ENCODE data around the gene OR1E1.
"Not testable (repeated sequence)": the region's sequence is repeated elsewhere in the genome, so short reads cannot be mapped to it uniquely, and the experiment has no call there.

OR1E1 gene

DNA sequence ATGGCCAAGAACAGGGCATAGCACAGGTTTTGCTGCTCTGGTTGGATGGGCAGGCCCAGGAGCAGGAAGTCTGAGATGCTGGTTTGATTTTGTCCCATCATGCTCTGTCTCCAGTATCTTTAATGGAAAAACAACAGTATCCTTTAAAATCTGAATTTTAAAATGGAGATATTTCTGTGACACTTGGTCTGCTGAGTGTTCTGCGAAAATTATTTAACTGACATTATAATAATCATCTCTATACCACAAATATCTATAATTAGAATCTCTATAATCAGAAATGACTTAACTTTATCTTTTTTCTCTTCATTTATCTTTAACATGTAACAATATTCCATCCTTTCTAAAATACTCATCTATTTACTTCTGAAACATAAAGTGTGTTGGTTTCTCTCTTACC lies at the start of gene OR1E1:
OR1E1 (minus strand) TSS at position 101 of the 400 bp plus-strand sequence; CDS start at position 101, 0 bp downstream.
- DNase-seq (ENCODE audit: low spot score) = no peak

GRCh38 chr17:3447625-3448024 lies 49.4 kb upstream of the OR1E1 start:
- no peak for DNase-seq (ENCODE audit: low spot score)

DNA sequence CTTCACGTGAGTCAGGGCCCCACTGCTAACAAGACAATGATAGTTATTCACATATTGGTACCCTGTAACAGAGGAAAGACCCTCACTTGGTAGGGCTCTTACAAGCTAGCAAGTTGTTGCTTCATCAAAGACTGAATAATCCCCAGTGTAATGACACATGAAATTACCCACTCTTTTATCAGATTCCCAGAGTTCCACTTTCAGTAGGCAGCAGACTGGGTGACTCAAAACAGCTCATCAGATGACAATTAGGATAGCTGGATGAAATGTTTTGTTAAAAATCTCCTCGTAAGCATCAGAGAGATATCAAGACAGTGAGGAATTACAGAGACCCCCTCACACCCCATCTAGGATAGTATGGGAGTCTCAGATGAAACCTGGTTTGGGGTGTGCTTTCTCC lies 42.2 kb upstream of the OR1E1 start:
- no peak for DNase-seq (ENCODE audit: low spot score)

- DNase-seq (ENCODE audit: low spot score) = no peak
These were observed 40.2 kb upstream of the OR1E1 start for GRCh38 chr17:3438368-3438767.

DNA sequence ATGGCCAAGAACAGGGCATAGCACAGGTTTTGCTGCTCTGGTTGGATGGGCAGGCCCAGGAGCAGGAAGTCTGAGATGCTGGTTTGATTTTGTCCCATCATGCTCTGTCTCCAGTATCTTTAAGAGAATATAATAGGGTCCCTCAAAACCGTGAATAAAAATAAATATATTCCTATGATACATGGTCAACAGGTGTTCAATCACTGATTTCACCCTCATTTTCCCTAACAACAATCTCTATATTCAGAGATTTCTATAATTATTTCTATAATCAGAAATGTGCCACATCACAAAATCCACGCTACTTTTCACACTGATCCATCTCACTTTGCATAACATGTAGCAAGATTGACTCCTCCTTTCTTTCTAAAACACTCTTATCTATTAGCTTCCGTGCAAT lies 35.5 kb upstream of the OR1E1 start, which contains the start of gene OR1E2:
OR1E2 (minus strand) TSS at position 101 of the 400 bp plus-strand sequence; CDS start at position 101, 0 bp downstream.
- DNase-seq (ENCODE audit: low spot score) = no peak

GRCh38 chr17:3433215-3433614 lies 35.0 kb upstream of the OR1E1 start:
- not testable (repeated sequence) for DNase-seq (ENCODE audit: low spot score)

GRCh38 chr17:3418222-3418621 lies 20.0 kb upstream of the OR1E1 start:
- no peak for DNase-seq (ENCODE audit: low spot score)

- DNase-seq (ENCODE audit: low spot score) = no peak
These were observed 17.4 kb upstream of the OR1E1 start for GRCh38 chr17:3415610-3416009.

DNA sequence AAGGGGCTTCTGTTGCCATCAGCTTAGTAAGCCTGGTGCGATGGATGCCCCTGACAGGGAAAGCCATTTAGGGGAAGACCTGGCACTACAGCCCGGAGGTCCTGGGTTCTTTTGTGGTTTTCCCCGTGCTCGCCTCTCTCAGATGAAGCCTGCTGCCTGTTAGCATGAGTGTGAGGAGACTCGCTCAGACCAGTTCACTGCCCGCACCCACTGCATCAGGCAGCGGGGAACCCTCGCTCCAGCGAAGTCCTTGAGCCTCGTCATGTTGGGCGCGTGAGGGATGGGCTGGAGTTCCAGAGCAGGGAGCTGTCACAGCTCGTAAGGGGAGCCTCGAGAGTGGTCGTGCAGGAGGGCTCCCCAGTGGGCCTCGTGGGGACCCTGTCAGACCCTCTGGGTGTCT lies 14.0 kb upstream of the OR1E1 start:
- DNase-seq (ENCODE audit: low spot score) = not testable (repeated sequence)

GRCh38 chr17:3411070-3411469 lies 12.9 kb upstream of the OR1E1 start, which contains the start of gene OR3A3:
OR3A3 (plus strand) TSS chr17:3411370.
- DNase-seq (ENCODE audit: low spot score) = no peak

GRCh38 chr17:3403856-3404255 lies 5.6 kb upstream of the OR1E1 start:
- not testable (repeated sequence) for DNase-seq (ENCODE audit: low spot score)

GRCh38 chr17:3401786-3402185 lies 3.6 kb upstream of the OR1E1 start:
- DNase-seq (ENCODE audit: low spot score) = no peak

DNA sequence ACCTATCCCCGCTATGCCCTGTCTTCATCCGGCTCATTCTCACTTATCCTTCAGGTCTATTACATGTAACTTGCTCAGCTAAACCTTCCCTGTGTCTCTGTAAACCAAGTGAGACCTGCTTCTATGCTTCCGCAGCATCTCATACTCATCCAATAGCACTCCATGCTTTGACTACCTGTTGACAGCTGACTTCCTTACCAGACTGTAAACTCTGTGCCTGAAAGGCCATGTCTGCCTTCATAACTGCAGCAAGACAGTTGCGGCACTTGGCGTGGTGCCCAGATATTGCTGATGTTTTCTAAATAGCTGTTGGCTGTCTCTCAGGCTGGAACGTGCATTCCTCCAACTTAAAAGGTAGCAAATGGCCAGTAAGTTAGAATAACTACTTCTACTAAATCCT lies 1.8 kb upstream of the OR1E1 start:
- DNase-seq (ENCODE audit: low spot score) = no peak

DNA sequence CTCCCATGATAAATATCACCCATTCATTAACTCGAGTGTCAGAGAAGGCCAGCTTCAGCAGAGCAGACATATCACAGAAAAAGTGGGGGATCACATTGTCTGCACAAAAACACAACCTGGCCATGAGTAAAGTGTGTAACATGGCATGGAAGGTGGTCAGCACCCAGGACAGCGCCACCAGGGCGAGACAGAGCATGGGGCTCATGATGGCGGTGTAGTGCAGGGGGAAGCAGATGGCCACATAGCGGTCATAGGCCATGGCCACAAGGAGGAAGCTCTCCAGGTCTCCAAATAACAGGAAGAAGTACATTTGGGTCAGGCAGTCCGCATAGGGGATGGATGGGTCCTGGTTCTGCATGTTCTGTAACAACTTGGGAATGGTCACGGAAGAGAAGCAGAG lies 409 bp downstream of the OR1E1 start:
- DNase-seq (ENCODE audit: low spot score) = not testable (repeated sequence)

DNA sequence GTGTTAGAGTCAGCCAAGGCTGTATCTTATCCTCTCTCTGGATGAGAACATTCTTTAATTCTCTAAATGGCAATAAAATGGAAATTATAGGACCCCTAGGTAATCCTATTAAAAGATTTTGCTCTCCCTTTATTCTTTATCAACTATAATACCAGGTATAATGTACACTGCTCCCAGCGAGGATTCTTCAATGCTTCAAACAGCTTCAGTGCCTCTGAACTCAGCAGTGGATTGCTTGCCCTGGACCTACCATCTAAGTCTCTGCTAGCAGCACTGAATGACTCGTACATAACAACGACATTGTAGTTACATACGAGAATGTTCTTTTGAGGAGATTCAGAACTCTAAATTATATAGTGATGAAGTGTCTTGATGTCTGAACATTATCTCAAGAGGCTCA lies 8.4 kb downstream of the OR1E1 start:
- no peak for DNase-seq (ENCODE audit: low spot score)

GRCh38 chr17:3385869-3386816 lies 12.1 kb downstream of the OR1E1 start, which contains the start of gene OR3A2:
OR3A2 (minus strand) TSS chr17:3386308.
- no peak for DNase-seq (ENCODE audit: low spot score)

GRCh38 chr17:3381957-3382356 lies 16.3 kb downstream of the OR1E1 start:
- DNase-seq (ENCODE audit: low spot score) = no peak

DNA sequence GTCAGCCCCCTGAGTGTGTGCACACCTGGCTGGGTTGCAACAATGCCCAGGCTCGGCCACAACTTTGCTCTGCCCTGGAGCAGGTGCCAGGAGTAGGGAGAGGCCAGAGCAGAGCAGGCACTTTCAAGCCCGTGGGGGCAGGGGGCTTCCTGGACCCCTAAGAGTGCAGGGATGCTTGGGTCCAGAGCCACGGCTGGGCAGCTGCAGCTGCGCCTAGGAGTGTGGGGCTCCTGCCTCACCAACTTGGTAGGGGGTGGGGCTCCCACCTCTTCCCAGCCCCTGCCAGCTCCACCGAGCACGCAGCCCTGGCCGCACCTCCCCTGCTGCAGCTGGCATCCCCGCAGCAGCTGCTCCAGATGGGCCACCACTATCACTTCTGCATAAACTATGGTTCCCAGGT lies 19.9 kb downstream of the OR1E1 start:
- DNase-seq (ENCODE audit: low spot score) = no peak

- not testable (repeated sequence) for DNase-seq (ENCODE audit: low spot score)
These were observed 27.0 kb downstream of the OR1E1 start for GRCh38 chr17:3371167-3371566.
